Liver (tissue), 5 donors: ENCODE measurements around the gene MTG1. TPM values are rescaled to one million over a fixed set of nuclear protein-coding genes. Genes with fewer than 3 reads are reported as not detected.

Source experiments
- polyA plus RNA-seq, 2 donors: library from polyadenylated mRNA; stranded (reverse) in 1 of 2; unstranded in 1 of 2; fragments of 200-250 nt in 1 of 2; fragments of >200 nt in 1 of 2; fragmentation: Nextera tagmentation in 1 of 2; extraction: Ambion mirVana in 1 of 2; gene quantifications; one replicate each; pipeline versions ENCODE4 v1.2.1 to v1.2.3, GENCODE V29; 2013 to 2015
- small RNA-seq: library from RNA; depleted of rRNA; stranded (forward); fragments of <200 nt; gene quantifications from one replicate; pipeline ENCODE3, GENCODE V24; 2014
- total RNA-seq, 2 donors: library from RNA; depleted of rRNA; stranded (reverse); fragments of >200 nt; gene quantifications; one replicate each; pipeline ENCODE4 v1.2.3, GENCODE V29; 2014
- donor health status: healthy.
- donor health status: healthy.
- donor health status: healthy.

Gene MTG1
- total and polyA plus RNA-seq, 4 donors = 19.4 to 70.6 (median 38.2) TPM

Small RNAs within 50 kb of the gene (small RNA-seq; reads per million reads assigned to genes)
- gene AL360181.4 (not detected), gene BANF1P2 (not detected), gene MIR3944 (0.11 reads per million)

Other genes with a start within 250 kb of the MTG1 start
- 1 to 10 TPM in 1 of 2 donors, under 1 TPM in 1; 0.61 to 8.0 TPM for gene KNDC1, start 233.9 kb upstream of the MTG1 start, total RNA-seq
- gene KNDC1, start 233.9 kb upstream of the MTG1 start, polyA plus RNA-seq = 10 to 100 TPM in 1 of 2 donors, under 1 TPM in 1; 0.53 to 12.9 TPM
- not detected for gene UTF1, start 163.9 kb upstream of the MTG1 start, total RNA-seq
- not detected for gene UTF1, start 163.9 kb upstream of the MTG1 start, polyA plus RNA-seq
- under 1 TPM; 0.05 to 0.25 TPM for gene VENTX, start 156.3 kb upstream of the MTG1 start, total RNA-seq
- gene VENTX, start 156.3 kb upstream of the MTG1 start, polyA plus RNA-seq = under 1 TPM; 0.06 to 0.13 TPM
- gene ADAM8, start 117.3 kb upstream of the MTG1 start, total RNA-seq = 1 to 10 TPM; 5.4 to 6.9 TPM
- gene ADAM8, start 117.3 kb upstream of the MTG1 start, polyA plus RNA-seq = 1 to 10 TPM; 1.3 to 2.0 TPM
- gene TUBGCP2, start 85.3 kb upstream of the MTG1 start, total RNA-seq = 10 to 100 TPM; 29.6 to 32.4 TPM
- 10 to 100 TPM; 18.8 to 25.6 TPM for gene TUBGCP2, start 85.3 kb upstream of the MTG1 start, polyA plus RNA-seq
- 10 to 100 TPM; 13.7 to 31.3 TPM for gene ZNF511, start 85.2 kb upstream of the MTG1 start, total RNA-seq
- gene ZNF511, start 85.2 kb upstream of the MTG1 start, polyA plus RNA-seq = 10 to 100 TPM; 17.0 to 31.8 TPM
- not detected for gene CALY, start 57.3 kb upstream of the MTG1 start, total RNA-seq
- gene CALY, start 57.3 kb upstream of the MTG1 start, polyA plus RNA-seq = under 1 TPM in 1 of 2 donors, not detected in 1; 0.07 TPM
- 100 to 1,000 TPM in 1 of 2 donors, 10 to 100 TPM in 1; 60.8 to 174 TPM for gene PRAP1, start 46.8 kb upstream of the MTG1 start, total RNA-seq
- gene PRAP1, start 46.8 kb upstream of the MTG1 start, polyA plus RNA-seq = 100 to 1,000 TPM; 315 to 426 TPM
- 10 to 100 TPM; 24.3 to 67.6 TPM for gene FUOM, start 36.1 kb upstream of the MTG1 start, total RNA-seq
- gene FUOM, start 36.1 kb upstream of the MTG1 start, polyA plus RNA-seq = 100 to 1,000 TPM; 124 to 194 TPM
- gene ECHS1, start 20.8 kb upstream of the MTG1 start, total RNA-seq = 100 to 1,000 TPM in 1 of 2 donors, 10 to 100 TPM in 1; 41.5 to 214 TPM
- gene ECHS1, start 20.8 kb upstream of the MTG1 start, polyA plus RNA-seq = 100 to 1,000 TPM; 493 to 849 TPM
- 10 to 100 TPM in 1 of 2 donors, 1 to 10 TPM in 1; 4.8 to 17.5 TPM for gene PAOX, start 14.9 kb upstream of the MTG1 start, total RNA-seq
- 10 to 100 TPM in 1 of 2 donors, 1 to 10 TPM in 1; 9.1 to 17.8 TPM for gene PAOX, start 14.9 kb upstream of the MTG1 start, polyA plus RNA-seq
- not detected for gene SPRN, start 30.5 kb downstream of the MTG1 start, total RNA-seq
- gene SPRN, start 30.5 kb downstream of the MTG1 start, polyA plus RNA-seq = 10 to 100 TPM in 1 of 2 donors, 1 to 10 TPM in 1; 1.3 to 36.4 TPM
- gene SCART1, start 59.8 kb downstream of the MTG1 start, total RNA-seq = 1 to 10 TPM; 1.0 to 1.1 TPM
- under 1 TPM; 0.32 to 0.35 TPM for gene SCART1, start 59.8 kb downstream of the MTG1 start, polyA plus RNA-seq
- 1,000 to 10,000 TPM in 1 of 2 donors, under 1 TPM in 1; 0.93 to 2,431 TPM for gene CYP2E1, start 133.2 kb downstream of the MTG1 start, total RNA-seq
- 1,000 to 10,000 TPM; 3,994 to 5,149 TPM for gene CYP2E1, start 133.2 kb downstream of the MTG1 start, polyA plus RNA-seq
- gene SYCE1, start 171.4 kb downstream of the MTG1 start, total RNA-seq = under 1 TPM in 1 of 2 donors, not detected in 1; 0.33 TPM
- 1 to 10 TPM; 2.1 to 5.4 TPM for gene SYCE1, start 171.4 kb downstream of the MTG1 start, polyA plus RNA-seq
- not detected for gene FRG2B, start 232.6 kb downstream of the MTG1 start, total RNA-seq
- not detected for gene FRG2B, start 232.6 kb downstream of the MTG1 start, polyA plus RNA-seq